SK-N-SH (cell line): Measurements from ENCODE around the gene MALL.
"Not testable (repeated sequence)": the region's sequence is repeated elsewhere in the genome, so short reads cannot be mapped to it uniquely, and the experiment has no call there.

ENCODE experiments used
- CTCF ChIP-seq: fragments of 200-600 bp; sonication (generic); IDR thresholded peaks from 2 replicates; pipeline ENCODE4 v1.6.1; 2017; ENCODE audit warnings: antibody characterized with exemption, mild to moderate bottlenecking, moderate library complexity
- FOXM1 ChIP-seq: IDR thresholded peaks from 2 replicates; pipeline ENCODE4 v1.4.0; 2012; ENCODE audit warnings: low read depth, mild to moderate bottlenecking
- NFIC ChIP-seq: IDR thresholded peaks from 2 replicates; pipeline ENCODE4 v1.4.0; 2012; ENCODE audit warnings: borderline replicate concordance
- POLR2AphosphoS5 ChIP-seq: IDR thresholded peaks from 2 replicates; pipeline ENCODE4 v1.6.1; 2012; ENCODE audit warnings: low read depth, low read length
- TAF1 ChIP-seq: IDR thresholded peaks from 2 replicates; pipeline ENCODE4 v1.6.1; 2012; ENCODE audit warnings: low read depth, mild to moderate bottlenecking, low read length, moderate library complexity, borderline replicate concordance
- TEAD4 ChIP-seq: IDR thresholded peaks from 2 replicates; pipeline ENCODE4 v1.4.0; 2012; ENCODE audit warnings: mild to moderate bottlenecking, borderline replicate concordance; ENCODE audit not compliant: insufficient read depth

- TF ChIP-seq NFIC, FOXM1, POLR2AphosphoS5, CTCF, TAF1, TEAD4: not testable (repeated sequence)
Measured at GRCh38 chr2:110108291-110108690, 7.3 kb downstream of the MALL start.
